GM19025 (cell line): ENCODE measurements around the gene TMEM236.
"Not testable (repeated sequence)": the region's sequence is repeated elsewhere in the genome, so short reads cannot be mapped to it uniquely, and the experiment has no call there.

ENCODE experiments used
- ATAC-seq: cut with Tn5 transposase; IDR thresholded peaks from one replicate; pipeline ENCODE4 v1.9.1; 2021; ENCODE audit warnings: mild to moderate bottlenecking, low read depth, moderate library complexity; ENCODE audit not compliant: unreplicated experiment

Gene TMEM236

GRCh38 chr10:17751781-17752445, at the start of gene TMEM236:
TMEM236 (plus strand) TSS chr10:17752201; CDS start chr10:17752296, 95 bp downstream.
- no peak for ATAC-seq

- no peak for ATAC-seq
Observed at GRCh38 chr10:17703706-17704105, 48.3 kb upstream of the TMEM236 start.

GRCh38 chr10:17708821-17709220, 43.2 kb upstream of the TMEM236 start:
- ATAC-seq: no peak

- no peak for ATAC-seq
Observed at GRCh38 chr10:17709492-17709891, 42.5 kb upstream of the TMEM236 start.

GRCh38 chr10:17710181-17710580, 41.8 kb upstream of the TMEM236 start:
- no peak for ATAC-seq

GRCh38 chr10:17712053-17712452, 39.9 kb upstream of the TMEM236 start:
- no peak for ATAC-seq

GRCh38 chr10:17712717-17713471, 39.1 kb upstream of the TMEM236 start:
- no peak for ATAC-seq

GRCh38 chr10:17713758-17714157, 38.2 kb upstream of the TMEM236 start:
- ATAC-seq: no peak

- no peak for ATAC-seq
Observed at GRCh38 chr10:17716161-17716560, 35.8 kb upstream of the TMEM236 start.

GRCh38 chr10:17722317-17723014, 29.5 kb upstream of the TMEM236 start:
- not testable (repeated sequence) for ATAC-seq

- ATAC-seq: no peak
Observed at GRCh38 chr10:17725703-17726102, 26.3 kb upstream of the TMEM236 start.

- ATAC-seq: no peak
Observed at GRCh38 chr10:17729630-17730029, 22.4 kb upstream of the TMEM236 start.

- no peak for ATAC-seq
Observed at GRCh38 chr10:17730667-17731066, 21.3 kb upstream of the TMEM236 start.

GRCh38 chr10:17731331-17732020, 20.5 kb upstream of the TMEM236 start:
- ATAC-seq: no peak

GRCh38 chr10:17733620-17734019, 18.4 kb upstream of the TMEM236 start:
- ATAC-seq: no peak

GRCh38 chr10:17734432-17735080, 17.4 kb upstream of the TMEM236 start:
- no peak for ATAC-seq

- ATAC-seq: no peak
Observed at GRCh38 chr10:17735166-17735941, 16.6 kb upstream of the TMEM236 start.

GRCh38 chr10:17736223-17736622, 15.8 kb upstream of the TMEM236 start:
- no peak for ATAC-seq
